Fibroblast of lung (primary cell): ENCODE results near the gene NARF. TPM values are rescaled to one million over a fixed set of nuclear protein-coding genes. Genes with fewer than 3 reads are reported as not detected.
"Not testable (repeated sequence)": the region's sequence is repeated elsewhere in the genome, so short reads cannot be mapped to it uniquely, and the experiment has no call there.

Source experiments
- DNase-seq, 2 donors: peaks; one replicate each; pipeline versions ENCODE4 v3.0.0 to v3.0.0-alpha.2; 2010; ENCODE audit warnings: low read depth in 2 of 2
- H2AFZ ChIP-seq: 2 replicates; pipeline ENCODE4 v1.5.1; 2012; ENCODE audit warnings: low read length, control low read depth, inconsistent platforms
- H3K27ac ChIP-seq: 2 replicates; pipeline ENCODE4 v1.5.1; 2011; ENCODE audit warnings: low read length, control low read depth; ENCODE audit not compliant: insufficient read depth
- H3K27me3 ChIP-seq: 2 replicates; pipeline ENCODE4 v1.5.1; 2011; ENCODE audit warnings: mild to moderate bottlenecking, low read length; ENCODE audit not compliant: control insufficient read depth, insufficient read depth
- H3K36me3 ChIP-seq: 2 replicates; pipeline ENCODE4 v1.5.1; 2011; ENCODE audit warnings: low read length; ENCODE audit not compliant: control insufficient read depth, insufficient read depth
- H3K4me1 ChIP-seq: 2 replicates; pipeline ENCODE4 v1.5.1; 2011; ENCODE audit warnings: low read length; ENCODE audit not compliant: control insufficient read depth, insufficient read depth; ENCODE audit errors: extremely low read depth
- H3K4me2 ChIP-seq: 2 replicates; pipeline ENCODE4 v1.5.1; 2011; ENCODE audit warnings: low read length, control low read depth; ENCODE audit not compliant: insufficient read depth; ENCODE audit errors: extremely low read depth
- H3K4me3 ChIP-seq, 4 experiments: fragments of 200-600 bp in 1 of 4; sonication (generic) in 1 of 4; replicated peaks in 1 of 4; 2 replicates each; pipeline ENCODE4 v1.5.1; 2011 to 2016; ENCODE audit warnings: low read length in 4 of 4, low read depth in 3 of 4, mild to moderate bottlenecking in 3 of 4, control low read depth in 2 of 4, inconsistent platforms in 1 of 4, mixed read lengths in 1 of 4; ENCODE audit not compliant: insufficient read depth in 1 of 4; ENCODE audit errors: control extremely low read depth in 1 of 4
- H3K79me2 ChIP-seq: 2 replicates; pipeline ENCODE4 v1.5.1; 2012; ENCODE audit warnings: mild to moderate bottlenecking, low read length, inconsistent platforms; ENCODE audit not compliant: control insufficient read depth, insufficient read depth
- H3K9ac ChIP-seq: 2 replicates; pipeline ENCODE4 v1.5.1; 2011; ENCODE audit warnings: mild to moderate bottlenecking, low read length, control low read depth; ENCODE audit not compliant: insufficient read depth
- H3K9me3 ChIP-seq: 2 replicates; pipeline ENCODE4 v1.5.1; 2012; ENCODE audit warnings: low read depth, low read length; ENCODE audit not compliant: control insufficient read depth, insufficient read depth
- H4K20me1 ChIP-seq: 2 replicates; pipeline ENCODE4 v1.5.1; 2011; ENCODE audit warnings: low read length; ENCODE audit not compliant: control insufficient read depth, insufficient read depth; ENCODE audit errors: extremely low read depth
- EZH2 ChIP-seq: IDR thresholded peaks from 2 replicates; pipeline ENCODE4 v1.5.1; 2012; ENCODE audit warnings: low read length, control low read depth, mild to moderate bottlenecking; ENCODE audit errors: missing control alignments
- polyA plus RNA-seq, 2 donors: library from polyadenylated mRNA; depleted of rRNA in 1 of 2; stranded (reverse) in 1 of 2; unstranded in 1 of 2; fragments of >200 nt; gene quantifications; 2 replicates each; pipeline ENCODE4 v1.2.1, GENCODE V29; 2011 to 2012; ENCODE audit warnings: missing spikeins in 1 of 2
- total RNA-seq: library from RNA; depleted of rRNA; stranded (reverse); fragments of >200 nt; gene quantifications from 2 replicates; pipeline ENCODE4 v1.2.1, GENCODE V29; 2014
- TF ChIP-seq, protein P1 (sequence below), 2 donors: IDR thresholded peaks in 1 of 2; conservative IDR thresholded peaks in 1 of 2; 1 replicate in 1 of 2; 2 replicates in 1 of 2; pipeline ENCODE4 v1.5.1; 2011 to 2012; ENCODE audit warnings: low read length in 2 of 2, control low read depth in 1 of 2, inconsistent platforms in 1 of 2, low read depth in 1 of 2, mild to moderate bottlenecking in 1 of 2

Gene NARF
- total and polyA plus RNA-seq, 2 donors (not counting 1 experiment from before 2014, with no cell fraction given), result 22.0 to 38.7 TPM

DNA sequence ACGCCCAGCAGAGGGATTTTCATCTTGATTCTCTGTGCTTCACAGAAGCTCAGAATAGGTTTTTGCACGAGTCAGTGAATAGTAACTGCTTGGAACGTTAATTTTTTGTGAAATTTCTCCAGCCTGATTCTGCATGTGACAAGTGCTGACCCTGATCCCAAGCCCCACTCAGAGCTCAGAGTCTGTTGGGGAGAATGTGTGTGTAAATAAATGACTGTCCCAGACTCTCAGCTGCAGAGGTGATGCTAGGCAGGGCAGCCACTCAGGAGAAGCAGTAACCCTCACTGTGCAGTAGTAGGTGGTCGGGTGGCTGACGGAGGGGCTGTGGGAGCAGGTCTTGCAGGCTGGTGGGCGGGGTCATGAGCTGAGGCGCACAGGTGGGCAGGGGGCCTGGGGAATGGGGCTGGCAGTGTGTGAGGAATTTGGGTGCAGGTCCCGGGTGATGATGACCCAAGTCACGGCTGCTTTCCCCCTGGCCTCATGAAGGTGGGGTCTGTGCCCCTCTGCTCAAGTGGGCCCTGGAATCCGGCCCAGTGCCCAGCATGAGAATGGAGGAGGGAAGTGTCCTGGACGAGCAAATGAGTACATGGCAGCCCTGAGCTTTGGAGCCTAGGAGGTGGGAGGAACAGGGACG is 44.7 kb downstream of the NARF start:
- Histone ChIP-seq H3K27me3 (no peaks in the 10 kb centered on the region), H3K36me3 (no peaks in the 10 kb centered on the region), H3K4me2 (no peak overlapping the region), H3K4me3 (no peak overlapping the region), H3K27ac (no peak overlapping the region), H4K20me1 (no peaks in the 10 kb centered on the region), H3K9me3 (no peaks in the 10 kb centered on the region), H3K9ac (no peak overlapping the region), H2AFZ (no peak overlapping the region), H3K79me2 (no peaks in the 10 kb centered on the region), H3K4me1 (no peaks in the 10 kb centered on the region)
- TF ChIP-seq, protein P1, sequence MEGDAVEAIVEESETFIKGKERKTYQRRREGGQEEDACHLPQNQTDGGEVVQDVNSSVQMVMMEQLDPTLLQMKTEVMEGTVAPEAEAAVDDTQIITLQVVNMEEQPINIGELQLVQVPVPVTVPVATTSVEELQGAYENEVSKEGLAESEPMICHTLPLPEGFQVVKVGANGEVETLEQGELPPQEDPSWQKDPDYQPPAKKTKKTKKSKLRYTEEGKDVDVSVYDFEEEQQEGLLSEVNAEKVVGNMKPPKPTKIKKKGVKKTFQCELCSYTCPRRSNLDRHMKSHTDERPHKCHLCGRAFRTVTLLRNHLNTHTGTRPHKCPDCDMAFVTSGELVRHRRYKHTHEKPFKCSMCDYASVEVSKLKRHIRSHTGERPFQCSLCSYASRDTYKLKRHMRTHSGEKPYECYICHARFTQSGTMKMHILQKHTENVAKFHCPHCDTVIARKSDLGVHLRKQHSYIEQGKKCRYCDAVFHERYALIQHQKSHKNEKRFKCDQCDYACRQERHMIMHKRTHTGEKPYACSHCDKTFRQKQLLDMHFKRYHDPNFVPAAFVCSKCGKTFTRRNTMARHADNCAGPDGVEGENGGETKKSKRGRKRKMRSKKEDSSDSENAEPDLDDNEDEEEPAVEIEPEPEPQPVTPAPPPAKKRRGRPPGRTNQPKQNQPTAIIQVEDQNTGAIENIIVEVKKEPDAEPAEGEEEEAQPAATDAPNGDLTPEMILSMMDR (conservative IDR thresholded peaks at IDR 0.05 in 1 of 2, IDR thresholded peaks at IDR 0.05 in 1 of 2; ENCODE audit: low read depth in 1 of 2, low read length in 2 of 2), result no peak
- no peak for TF ChIP-seq EZH2
- DNase-seq, result no peak

DNA sequence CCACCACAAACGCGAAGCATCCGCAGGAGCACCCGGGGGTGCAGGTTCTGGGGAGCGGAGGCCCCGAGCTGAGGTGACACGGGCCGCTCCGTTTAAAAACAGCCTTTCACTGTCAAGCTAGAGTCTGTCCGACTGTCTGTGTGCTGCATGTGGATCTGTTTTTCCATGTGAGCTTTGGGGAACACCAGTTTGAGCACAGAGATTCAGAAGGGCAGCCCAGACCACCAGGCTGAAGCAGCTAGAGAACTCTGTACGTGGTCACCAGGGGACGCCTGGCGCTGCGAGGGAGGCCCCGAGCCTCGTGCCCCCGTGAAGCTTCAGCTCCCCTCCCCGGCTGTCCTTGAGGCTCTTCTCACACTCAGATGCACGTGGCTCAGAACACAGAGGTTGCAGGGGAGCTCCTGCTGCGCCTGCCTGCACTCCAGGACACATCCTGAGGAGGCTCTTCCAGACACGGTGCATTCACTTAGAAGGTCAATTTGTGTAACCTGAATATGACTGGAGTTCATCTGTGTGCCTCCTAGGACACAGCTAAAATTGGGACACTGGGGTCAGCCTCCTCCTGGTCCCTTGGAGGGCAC is 45.3 kb downstream of the NARF start:
- no peaks in the 10 kb centered on the region for H3K27me3 ChIP-seq

DNA sequence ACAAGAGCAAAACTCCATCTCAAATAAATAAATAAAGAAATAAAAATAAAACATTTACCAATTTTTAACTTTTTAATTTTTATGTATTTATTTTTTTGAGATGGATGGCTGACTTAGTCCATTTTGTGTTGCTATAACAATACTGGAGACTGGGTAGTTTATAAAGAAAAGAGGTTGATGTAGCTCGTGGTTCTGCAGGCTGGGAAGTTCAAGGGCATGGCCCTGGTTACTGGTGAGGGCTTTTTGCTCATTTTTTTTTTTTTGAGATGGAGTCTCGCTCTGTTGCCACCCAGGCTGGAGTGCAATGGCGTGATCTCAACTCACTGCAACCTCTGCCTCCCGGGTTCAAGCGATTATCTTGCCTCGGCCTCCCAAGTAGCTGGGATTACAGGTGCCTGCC is 46.8 kb downstream of the NARF start:
- no peak for DNase-seq
- no peaks in the 10 kb centered on the region for H3K27me3 ChIP-seq
- TF ChIP-seq, protein P1 (conservative IDR thresholded peaks at IDR 0.05 in 1 of 2, IDR thresholded peaks at IDR 0.05 in 1 of 2; ENCODE audit: low read depth in 1 of 2, low read length in 2 of 2), result no peak
- no peak for TF ChIP-seq EZH2
- H3K9ac ChIP-seq, result no peak overlapping the region
- H3K36me3 ChIP-seq, result no peaks in the 10 kb centered on the region
- H3K4me3 ChIP-seq, result no peak overlapping the region
- H3K4me1 ChIP-seq, result no peaks in the 10 kb centered on the region
- H3K79me2 ChIP-seq, result no peaks in the 10 kb centered on the region
- no peaks in the 10 kb centered on the region for H4K20me1 ChIP-seq
- H3K9me3 ChIP-seq, result no peaks in the 10 kb centered on the region
- no peak overlapping the region for H2AFZ ChIP-seq
- H3K27ac ChIP-seq, result no peak overlapping the region
- H3K4me2 ChIP-seq, result no peak overlapping the region

More for the DNA sequence above, 45.3 kb downstream of the NARF start:
- Histone ChIP-seq H3K79me2 (no peaks in the 10 kb centered on the region), H3K4me1 (no peaks in the 10 kb centered on the region), H4K20me1 (no peaks in the 10 kb centered on the region), H3K4me3 (no peak overlapping the region), H3K9me3 (no peaks in the 10 kb centered on the region), H2AFZ (no peak overlapping the region), H3K27ac (no peak overlapping the region), H3K9ac (no peak overlapping the region), H3K36me3 (no peaks in the 10 kb centered on the region), H3K4me2 (no peak overlapping the region)
- no peak for DNase-seq
- TF ChIP-seq EZH2, result no peak
- TF ChIP-seq, protein P1 (conservative IDR thresholded peaks at IDR 0.05 in 1 of 2, IDR thresholded peaks at IDR 0.05 in 1 of 2; ENCODE audit: low read depth in 1 of 2, low read length in 2 of 2), result no peak

DNA sequence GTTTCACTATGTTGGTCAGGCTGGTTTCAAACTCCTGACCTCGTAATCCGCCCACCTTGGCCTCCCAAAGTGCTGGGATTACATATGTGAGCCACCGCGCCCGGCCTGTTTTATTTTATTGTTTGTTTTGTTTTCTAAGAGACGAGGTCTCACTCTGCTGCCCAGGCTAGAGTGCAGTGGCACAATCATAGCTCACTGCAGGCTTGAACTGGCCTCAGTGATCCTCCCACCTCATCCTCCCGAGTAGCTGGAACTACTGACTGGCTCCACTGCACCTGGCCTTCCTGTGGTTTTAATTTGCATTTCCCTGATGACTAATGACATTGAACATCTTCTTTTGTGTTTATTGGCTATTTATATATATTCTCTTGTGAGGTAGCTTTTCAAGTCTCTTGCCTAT is 47.9 kb downstream of the NARF start:
- DNase-seq, H3K4me1 ChIP-seq, H3K4me3 ChIP-seq, H3K4me2 ChIP-seq, H3K9me3 ChIP-seq, H3K27ac ChIP-seq, H3K36me3 ChIP-seq, H3K27me3 ChIP-seq, H4K20me1 ChIP-seq, H2AFZ ChIP-seq, H3K9ac ChIP-seq, H3K79me2 ChIP-seq: not testable (repeated sequence)
